GM21576 (cell line): ENCODE results near the gene SLC25A45.
"Not testable (repeated sequence)": the region's sequence is repeated elsewhere in the genome, so short reads cannot be mapped to it uniquely, and the experiment has no call there.

Experiments
- ATAC-seq: cut with Tn5 transposase; IDR thresholded peaks from one replicate; pipeline ENCODE4 v1.9.1; 2021; ENCODE audit warnings: mild to moderate bottlenecking, moderate library complexity; ENCODE audit not compliant: unreplicated experiment

The SLC25A45 gene

DNA sequence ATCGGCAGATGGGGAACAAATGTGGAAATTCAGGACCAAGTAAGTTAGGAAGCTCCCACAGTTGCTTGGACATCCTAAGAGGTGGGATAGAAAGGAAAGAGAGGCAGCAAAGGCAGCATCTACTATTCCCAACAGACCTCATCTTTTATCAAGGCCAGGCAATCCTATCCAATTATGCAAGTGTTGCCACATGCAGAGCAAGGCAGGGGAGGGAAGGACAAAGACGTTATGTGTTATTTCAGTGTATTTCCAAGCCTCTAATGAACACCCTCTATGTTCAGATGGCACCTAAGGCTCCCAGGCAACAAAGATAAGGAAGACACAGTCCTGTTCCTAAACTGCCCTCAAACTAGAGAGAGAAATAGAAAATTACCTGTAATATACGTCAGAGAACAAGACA is 18.7 kb downstream of the SLC25A45 start:
- no peak for ATAC-seq

DNA sequence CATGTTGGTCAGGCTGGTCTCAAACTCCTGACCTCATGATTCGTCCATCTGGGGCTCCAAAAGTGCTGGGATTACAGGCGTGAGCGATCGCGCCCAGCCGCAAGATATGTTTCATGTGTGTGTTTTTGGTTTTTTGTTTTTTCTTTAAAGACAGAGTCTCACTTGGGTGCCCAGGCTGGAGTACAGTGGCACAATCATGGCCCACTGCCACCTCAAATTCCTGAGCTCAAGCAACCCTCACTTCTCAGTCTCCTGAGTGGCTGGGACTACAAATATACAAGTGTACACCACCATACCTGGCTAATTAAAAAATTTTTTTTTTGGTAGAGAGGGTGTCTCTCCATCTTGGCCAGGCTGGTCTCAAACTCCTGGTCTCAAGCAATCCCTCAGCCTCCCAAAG is 19.5 kb downstream of the SLC25A45 start:
- no peak for ATAC-seq

GRCh38 chr11:65362320-65362931 is 20.0 kb downstream of the SLC25A45 start:
- peak; percentile 47 for ATAC-seq

DNA sequence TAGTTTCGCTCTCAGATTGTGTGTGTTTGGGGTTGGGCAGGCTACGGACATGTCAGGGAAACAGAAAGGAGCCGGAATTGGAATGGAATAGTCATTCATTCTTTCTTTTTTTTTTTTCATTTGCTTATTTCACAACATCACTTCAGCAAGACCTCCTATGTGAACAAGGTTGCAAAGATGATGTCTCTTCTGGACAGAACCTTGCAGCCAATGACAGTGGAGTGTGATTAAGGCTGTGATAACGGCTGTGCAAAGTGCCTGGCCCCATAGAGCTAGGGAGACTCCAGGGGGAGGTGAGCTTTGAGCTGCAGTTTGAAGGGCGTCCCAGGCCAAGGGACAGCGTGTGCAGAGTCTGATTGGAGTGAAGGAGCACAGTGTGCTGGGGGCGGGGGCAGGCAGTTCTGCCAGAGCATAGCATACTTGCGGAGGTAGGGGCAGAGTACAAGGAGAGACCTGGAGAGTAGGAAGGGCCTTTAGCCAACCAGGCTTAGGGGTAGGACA is 24.5 kb downstream of the SLC25A45 start:
- ATAC-seq, result no peak

DNA sequence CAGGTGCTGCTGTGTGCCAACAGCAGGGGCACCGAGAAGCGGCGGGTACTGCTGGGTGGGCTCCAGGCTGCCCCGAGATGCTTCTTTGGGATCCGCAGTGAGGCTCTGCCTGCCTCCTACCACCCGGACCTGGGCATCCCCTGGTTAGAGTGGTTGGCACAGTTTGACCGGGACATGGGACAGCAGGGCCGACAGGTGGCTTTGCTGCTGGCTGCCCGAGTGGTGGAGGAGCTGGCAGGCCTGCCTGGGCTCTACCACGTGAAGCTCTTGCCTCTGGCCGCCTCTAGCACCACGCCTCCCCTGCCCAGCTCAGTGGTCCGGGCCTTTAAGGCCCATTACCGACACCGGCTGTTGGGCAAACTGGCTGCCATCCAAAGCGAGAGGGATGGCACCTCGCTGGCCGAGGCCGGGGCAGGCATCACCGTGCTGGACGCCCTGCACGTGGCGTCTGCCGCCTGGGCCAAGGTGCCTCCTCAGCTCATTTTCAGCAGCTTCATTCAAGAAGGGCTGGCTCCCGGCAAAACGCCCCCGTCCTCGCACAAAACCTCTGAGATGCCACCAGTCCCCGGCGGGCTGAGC is 26.0 kb downstream of the SLC25A45 start:
- ATAC-seq, result no peak

GRCh38 chr11:65355776-65356393 is 26.6 kb downstream of the SLC25A45 start:
- ATAC-seq, result no peak

DNA sequence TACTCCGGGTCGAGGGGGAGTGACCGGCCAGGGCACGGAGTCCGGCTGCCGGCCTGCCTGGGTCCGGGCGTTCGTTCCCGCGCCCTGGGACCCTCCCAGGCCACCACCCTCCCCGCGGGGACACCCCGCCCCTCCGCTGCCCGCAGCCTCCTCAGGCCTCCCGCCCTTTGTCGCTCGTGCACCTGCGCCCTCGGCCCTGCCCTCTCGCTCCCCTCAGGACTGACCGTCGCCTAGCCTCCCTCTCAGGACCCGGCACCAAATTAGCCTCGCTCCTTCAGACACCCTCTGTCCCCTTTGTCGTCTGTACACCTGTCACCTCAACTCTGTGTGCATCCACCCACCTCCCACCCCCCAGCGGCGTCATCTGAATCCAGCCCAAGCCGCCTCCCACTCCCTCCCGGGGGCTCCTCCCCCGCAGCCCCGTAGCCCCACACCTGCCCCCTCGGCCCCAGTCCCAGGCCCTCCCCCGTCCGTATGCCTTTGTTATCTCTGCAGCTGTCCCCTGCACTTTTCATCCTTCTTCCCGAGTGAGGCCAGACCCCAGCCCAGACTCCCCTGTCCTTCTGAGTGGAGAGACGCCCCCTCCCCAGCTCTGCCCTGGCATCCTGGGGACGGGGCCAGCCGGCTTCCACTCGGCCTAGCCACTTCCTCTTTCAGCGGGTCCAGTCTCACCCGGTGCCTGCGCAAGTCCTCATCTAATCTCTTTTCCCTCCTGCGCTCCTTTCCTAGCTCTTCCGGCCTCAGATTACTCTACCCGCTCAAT is 27.3 kb downstream of the SLC25A45 start:
- peak; percentile 17 for ATAC-seq

DNA sequence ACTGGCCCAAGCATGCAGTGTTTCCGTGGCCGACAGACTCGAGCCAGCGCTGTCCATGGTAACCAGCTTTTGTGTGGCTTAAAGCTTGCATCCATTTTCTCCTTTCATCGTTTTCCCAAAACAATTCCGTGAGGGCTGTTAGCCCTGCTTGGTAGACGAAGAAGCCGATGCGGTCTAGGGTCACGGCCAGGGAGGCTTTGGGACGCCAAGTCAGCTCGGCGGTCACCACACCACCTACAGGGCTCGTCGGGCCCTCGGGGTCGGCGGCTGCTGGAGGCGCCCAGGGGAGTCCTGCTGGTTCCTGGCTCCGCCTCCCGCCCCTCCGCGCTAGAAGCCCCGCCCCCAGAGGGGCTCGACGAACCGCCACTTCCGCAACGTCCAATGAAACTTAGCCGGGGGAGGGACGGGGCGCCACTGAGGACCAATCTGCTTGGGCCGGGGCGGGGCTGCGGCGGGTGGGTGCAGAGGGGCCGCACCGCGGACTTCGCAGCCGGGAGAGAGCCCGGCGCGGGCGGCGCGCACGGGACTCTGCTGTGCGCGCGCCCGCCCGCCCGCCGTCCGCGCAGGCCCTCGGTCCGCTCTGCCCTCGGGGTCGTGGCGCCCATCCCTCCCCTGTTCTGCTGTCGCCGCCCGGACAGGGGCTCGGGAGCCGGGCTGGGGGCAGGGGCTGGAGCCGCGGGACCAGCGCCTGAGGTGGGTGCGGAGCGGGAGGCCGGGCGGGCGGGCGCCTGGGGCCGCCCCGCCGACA is 28.0 kb downstream of the SLC25A45 start, which contains the start of gene TIGD3:
Gene TIGD3, plus strand, starts transcription at position 487 of the 748 bp plus-strand sequence. CDS start 1,058 bp downstream, outside the sequence.
- ATAC-seq, result peak; percentile 79

GRCh38 chr11:65353900-65354264 is 28.6 kb downstream of the SLC25A45 start:
- no peak for ATAC-seq

- ATAC-seq, result no peak
Measured at GRCh38 chr11:65353376-65353775, 29.1 kb downstream of the SLC25A45 start.

GRCh38 chr11:65352783-65353182 is 29.7 kb downstream of the SLC25A45 start:
- ATAC-seq, result no peak

DNA sequence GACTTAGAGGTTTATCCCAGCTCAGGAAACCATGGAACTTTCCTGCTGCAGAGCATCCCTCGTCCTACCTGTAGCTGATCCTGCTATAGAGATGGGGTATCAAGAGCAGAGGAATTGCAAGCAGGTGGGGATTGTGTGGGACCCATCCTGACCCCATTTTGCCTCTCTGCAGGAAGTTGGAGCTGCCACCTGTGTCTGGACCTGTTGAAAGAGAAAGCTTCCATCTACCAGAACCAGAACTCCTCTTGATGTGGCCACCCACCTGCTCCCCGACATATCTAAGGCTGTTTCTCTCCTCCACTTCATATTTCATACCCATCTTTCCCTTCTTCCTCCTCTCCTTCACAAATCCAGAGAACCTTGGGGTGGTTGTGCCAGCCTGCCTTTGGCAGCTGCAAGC is 30.9 kb downstream of the SLC25A45 start:
- no peak for ATAC-seq

- ATAC-seq, result no peak
Measured at GRCh38 chr11:65341856-65342255, 40.6 kb downstream of the SLC25A45 start.

DNA sequence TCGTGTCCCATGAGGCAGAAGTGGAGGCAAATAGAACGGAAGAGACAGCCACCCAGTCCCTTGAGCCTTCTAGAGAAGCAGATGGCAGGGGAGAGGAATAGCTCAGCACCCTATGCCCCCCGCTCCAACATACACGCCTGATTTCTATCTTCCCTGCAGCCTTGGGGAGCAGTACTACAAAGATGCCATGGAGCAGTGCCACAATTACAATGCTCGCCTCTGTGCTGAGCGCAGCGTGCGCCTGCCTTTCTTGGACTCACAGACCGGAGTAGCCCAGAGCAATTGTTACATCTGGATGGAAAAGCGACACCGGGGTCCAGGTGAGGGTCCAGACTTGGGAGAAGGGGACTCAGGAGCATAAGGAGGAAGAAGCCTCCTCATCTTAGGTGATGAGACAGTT is 42.2 kb downstream of the SLC25A45 start:
- ATAC-seq, result no peak

- no peak for ATAC-seq
Measured at GRCh38 chr11:65338676-65339075, 43.8 kb downstream of the SLC25A45 start.

GRCh38 chr11:65334696-65335295 is 47.6 kb downstream of the SLC25A45 start:
- ATAC-seq, result no peak

DNA sequence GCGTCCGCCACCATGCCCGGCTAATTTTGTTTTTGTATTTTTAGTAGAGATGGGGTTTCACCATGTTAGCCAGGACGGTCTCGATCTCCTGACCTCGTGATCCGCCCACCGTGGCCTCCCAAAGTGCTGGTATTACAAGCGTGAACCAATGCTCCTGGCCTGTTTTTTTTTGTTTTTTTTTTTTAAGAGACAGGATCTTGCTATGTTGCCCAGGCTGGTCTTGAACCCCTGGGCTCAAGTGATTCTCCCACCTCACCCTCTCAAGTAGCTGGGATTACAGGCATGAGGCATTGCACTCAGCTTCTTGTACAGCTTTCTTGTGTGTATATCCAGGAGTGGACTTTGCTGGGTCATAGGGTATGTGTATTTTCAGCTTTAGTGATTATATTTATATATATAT is 49.9 kb downstream of the SLC25A45 start:
- not testable (repeated sequence) for ATAC-seq

- no peak for ATAC-seq
Measured at GRCh38 chr11:65330544-65330943, 51.9 kb downstream of the SLC25A45 start.

- no peak for ATAC-seq
Measured at GRCh38 chr11:65329944-65330403, 52.5 kb downstream of the SLC25A45 start.

- no peak for ATAC-seq
Measured at GRCh38 chr11:65329478-65329877, 53.0 kb downstream of the SLC25A45 start.
